C4-2B (cell line): ENCODE results near the gene CDK12.

Experiments
- CTCF ChIP-seq: fragments of 450-650 bp; conservative IDR thresholded peaks from 2 replicates; pipeline ENCODE4 v1.5.1; 2017; ENCODE audit warnings: mild to moderate bottlenecking
- ZFX ChIP-seq: fragments of 450-650 bp; IDR thresholded peaks from 2 replicates; pipeline ENCODE4 v1.6.1; 2017

GRCh38 chr17:39485555-39485954 is 24.3 kb downstream of the CDK12 start:
- TF ChIP-seq CTCF (no peak), ZFX (no peak)
